HUES6 (cell line): Measurements from ENCODE around the gene PPME1.
"Not testable (repeated sequence)": the region's sequence is repeated elsewhere in the genome, so short reads cannot be mapped to it uniquely, and the experiment has no call there.

Source experiments
- H3K27ac ChIP-seq: 2 replicates; pipeline ENCODE4 v1.7.0; 2013; ENCODE audit warnings: low read depth, mild to moderate bottlenecking, low read length, inconsistent platforms
- H3K27me3 ChIP-seq: 2 replicates; pipeline ENCODE4 v1.6.1; 2013; ENCODE audit warnings: low read length; ENCODE audit not compliant: control insufficient read depth, insufficient read depth
- H3K36me3 ChIP-seq: 2 replicates; pipeline ENCODE4 v1.6.1; 2013; ENCODE audit warnings: low read length; ENCODE audit not compliant: control insufficient read depth, insufficient read depth
- H3K4me1 ChIP-seq: 2 replicates; pipeline ENCODE4 v1.6.1; 2013; ENCODE audit warnings: low read length; ENCODE audit not compliant: control insufficient read depth, insufficient read depth
- H3K4me3 ChIP-seq: 2 replicates; pipeline ENCODE4 v1.5.1; 2013; ENCODE audit warnings: low read depth, low read length
- H3K9ac ChIP-seq: one replicate; pipeline ENCODE4 v1.6.1; 2013; ENCODE audit warnings: mild to moderate bottlenecking, low read length
- H3K9me3 ChIP-seq: 2 replicates; pipeline ENCODE4 v1.6.1; 2013; ENCODE audit warnings: low read depth, low read length; ENCODE audit not compliant: control insufficient read depth, insufficient read depth

The PPME1 gene

GRCh38 chr11:74139151-74139918 is 31.8 kb upstream of the PPME1 start:
- Histone ChIP-seq H3K27me3 (no peaks in the 10 kb centered on the region), H3K4me3 (no peak overlapping the region), H3K27ac (peak overlapping the region; percentile 52), H3K36me3 (peaks cover 22% of the 10 kb centered on the region), H3K4me1 (peaks cover 10% of the 10 kb centered on the region; the same call in 1 of the 2 replicates), H3K9me3 (no peaks in the 10 kb centered on the region; the same call in 1 of the 2 replicates), H3K9ac (peak overlapping the region; percentile 5)

GRCh38 chr11:74139919-74140431 is 31.1 kb upstream of the PPME1 start:
- H3K9me3 ChIP-seq, H3K4me3 ChIP-seq, H3K27me3 ChIP-seq, H3K4me1 ChIP-seq, H3K9ac ChIP-seq: not testable (repeated sequence)
- peaks cover 22% of the 10 kb centered on the region for H3K36me3 ChIP-seq
- H3K27ac ChIP-seq, result peak overlapping the region; percentile 55; the same call in 1 of the 2 replicates

GRCh38 chr11:74141241-74141695 is 29.8 kb upstream of the PPME1 start:
- Histone ChIP-seq H3K36me3 (peaks cover 14% of the 10 kb centered on the region; the same call in 1 of the 2 replicates), H3K4me1 (peaks cover 10% of the 10 kb centered on the region; the same call in 1 of the 2 replicates), H3K27me3 (no peaks in the 10 kb centered on the region), H3K27ac (no peak overlapping the region), H3K9ac (no peak overlapping the region), H3K4me3 (no peak overlapping the region), H3K9me3 (no peaks in the 10 kb centered on the region; the same call in 1 of the 2 replicates)

- peaks cover 10% of the 10 kb centered on the region; the same call in 1 of the 2 replicates for H3K4me1 ChIP-seq
- peaks cover 10% of the 10 kb centered on the region; the same call in 1 of the 2 replicates for H3K36me3 ChIP-seq
- H3K9ac ChIP-seq, result no peak overlapping the region
- H3K27ac ChIP-seq, result no peak overlapping the region
- no peaks in the 10 kb centered on the region; the same call in 1 of the 2 replicates for H3K9me3 ChIP-seq
- H3K27me3 ChIP-seq, result no peaks in the 10 kb centered on the region
- no peak overlapping the region for H3K4me3 ChIP-seq
Measured at GRCh38 chr11:74141908-74142307, 29.2 kb upstream of the PPME1 start.

- Histone ChIP-seq H3K9ac (no peak overlapping the region), H3K27me3 (no peaks in the 10 kb centered on the region), H3K4me3 (no peak overlapping the region), H3K36me3 (peaks cover 7% of the 10 kb centered on the region; the same call in 1 of the 2 replicates), H3K27ac (no peak overlapping the region), H3K4me1 (peaks cover 10% of the 10 kb centered on the region; the same call in 1 of the 2 replicates), H3K9me3 (no peaks in the 10 kb centered on the region; the same call in 1 of the 2 replicates)
Measured at GRCh38 chr11:74142624-74143023, 28.5 kb upstream of the PPME1 start.

- no peak overlapping the region for H3K4me3 ChIP-seq
- H3K4me1 ChIP-seq, result no peaks in the 10 kb centered on the region
- no peak overlapping the region for H3K27ac ChIP-seq
- no peaks in the 10 kb centered on the region for H3K27me3 ChIP-seq
- no peak overlapping the region for H3K9ac ChIP-seq
- no peaks in the 10 kb centered on the region for H3K36me3 ChIP-seq
- no peaks in the 10 kb centered on the region for H3K9me3 ChIP-seq
Measured at GRCh38 chr11:74144592-74144991, 26.5 kb upstream of the PPME1 start.

- Histone ChIP-seq H3K36me3 (no peaks in the 10 kb centered on the region), H3K4me3 (no peak overlapping the region), H3K27ac (no peak overlapping the region)
Measured at GRCh38 chr11:74147199-74147929, 23.7 kb upstream of the PPME1 start.

GRCh38 chr11:74153224-74153623 is 17.9 kb upstream of the PPME1 start:
- Histone ChIP-seq H3K9me3 (no peaks in the 10 kb centered on the region), H3K27me3 (no peaks in the 10 kb centered on the region), H3K27ac (no peak overlapping the region), H3K9ac (no peak overlapping the region), H3K4me3 (no peak overlapping the region), H3K36me3 (no peaks in the 10 kb centered on the region), H3K4me1 (no peaks in the 10 kb centered on the region)

More at GRCh38 chr11:74147199-74147929, 23.7 kb upstream of the PPME1 start:
- H3K27me3 ChIP-seq, result no peaks in the 10 kb centered on the region
- H3K9ac ChIP-seq, result no peak overlapping the region
- no peaks in the 10 kb centered on the region for H3K4me1 ChIP-seq
- H3K9me3 ChIP-seq, result no peaks in the 10 kb centered on the region

- H3K4me1 ChIP-seq, result no peaks in the 10 kb centered on the region
- H3K27ac ChIP-seq, result no peak overlapping the region
- no peaks in the 10 kb centered on the region for H3K36me3 ChIP-seq
- no peak overlapping the region for H3K9ac ChIP-seq
- H3K9me3 ChIP-seq, result no peaks in the 10 kb centered on the region
- H3K4me3 ChIP-seq, result no peak overlapping the region
- no peaks in the 10 kb centered on the region for H3K27me3 ChIP-seq
Measured at GRCh38 chr11:74154620-74155281, 16.3 kb upstream of the PPME1 start.

- Histone ChIP-seq H3K4me1 (no peaks in the 10 kb centered on the region), H3K9me3 (no peaks in the 10 kb centered on the region), H3K27ac (no peak overlapping the region), H3K4me3 (no peak overlapping the region), H3K36me3 (peaks cover 3% of the 10 kb centered on the region; the same call in 1 of the 2 replicates), H3K9ac (no peak overlapping the region), H3K27me3 (no peaks in the 10 kb centered on the region)
Measured at GRCh38 chr11:74157169-74157568, 13.9 kb upstream of the PPME1 start.
